IMR-90 (cell line): Measurements from ENCODE around the gene TNPO2. TPM values are rescaled to one million over a fixed set of nuclear protein-coding genes. Genes with fewer than 3 reads are reported as not detected.

ENCODE experiments used
- ATAC-seq: fragments of 200-7000 bp; cut with Tn5 transposase; 2 replicates; pipeline ENCODE4 v1.9.1; 2020; ENCODE audit warnings: low read depth, mild to moderate bottlenecking, moderate library complexity
- BruUV-seq: library from RNA; stranded (reverse); fragments of 400-500 nt; replicated peaks from 2 replicates; lab custom pipeline; 2021; lab: Mats Ljungman, UMichigan
- CTCF ChIA-PET: fragments of 300-600 bp; formaldehyde crosslinking; extraction: SDS; loops from one replicate; lab custom pipeline; 2021; ENCODE audit warnings: antibody characterized with exemption; lab: Yijun Ruan, JAX
- POLR2A ChIA-PET: fragments of 300-600 bp; sonication (Branson Sonifier 250); formaldehyde crosslinking; loops from one replicate; lab custom pipeline; 2022; ENCODE audit warnings: antibody characterized with exemption; ENCODE audit not compliant: unreplicated experiment; lab: Charles Lee
- DNase-seq: peaks from one replicate; pipeline ENCODE4 v3.0.0; 2013
- H2AFZ ChIP-seq: replicated peaks from 2 replicates; pipeline ENCODE3; 2013; ENCODE audit warnings: low read length, mild to moderate bottlenecking; ENCODE audit not compliant: poor library complexity
- H2AK5ac ChIP-seq: 2 replicates; pipeline ENCODE4 v1.6.1; 2013; ENCODE audit warnings: low read depth, low read length, inconsistent platforms
- H2AK9ac ChIP-seq: replicated peaks from 2 replicates; pipeline ENCODE3; 2013; ENCODE audit warnings: mild to moderate bottlenecking, low read depth, low read length, moderate library complexity; ENCODE audit not compliant: poor library complexity
- H2BK120ac ChIP-seq: 2 replicates; pipeline ENCODE4 v1.6.1; 2013; ENCODE audit warnings: low read depth, low read length, inconsistent platforms
- H2BK15ac ChIP-seq: 3 replicates; pipeline ENCODE4 v1.6.1; 2013; ENCODE audit warnings: low read depth, low read length, inconsistent platforms
- H2BK20ac ChIP-seq: 2 replicates; pipeline ENCODE4 v1.6.1; 2013; ENCODE audit warnings: low read depth, mild to moderate bottlenecking, inconsistent platforms, low read length, moderate library complexity
- H2BK5ac ChIP-seq: 2 replicates; pipeline ENCODE4 v1.6.1; 2013; ENCODE audit warnings: mild to moderate bottlenecking, low read depth, low read length, inconsistent platforms; ENCODE audit not compliant: poor library complexity, severe bottlenecking
- H3K14ac ChIP-seq: replicated peaks from 2 replicates; pipeline ENCODE4 v1.6.1; 2013; ENCODE audit warnings: low read depth, low read length, inconsistent platforms
- H3K18ac ChIP-seq: 2 replicates; pipeline ENCODE4 v1.6.1; 2013; ENCODE audit warnings: low read depth, low read length, control low read depth
- H3K23ac ChIP-seq: 2 replicates; pipeline ENCODE4 v1.6.1; 2013; ENCODE audit warnings: low read depth, low read length, inconsistent platforms
- H3K27ac ChIP-seq: 2 replicates; pipeline ENCODE4 v1.5.1; 2013; ENCODE audit warnings: mild to moderate bottlenecking, control low read depth, low read length; ENCODE audit not compliant: insufficient read depth
- H3K27me3 ChIP-seq: 2 replicates; pipeline ENCODE4 v1.6.1; 2013; ENCODE audit warnings: low read length; ENCODE audit not compliant: control insufficient read depth, insufficient read depth
- H3K36me3 ChIP-seq: 2 replicates; pipeline ENCODE4 v1.6.1; 2013; ENCODE audit warnings: low read length, mixed read lengths; ENCODE audit not compliant: control insufficient read depth, insufficient read depth
- H3K4ac ChIP-seq: 2 replicates; pipeline ENCODE4 v1.6.1; 2013; ENCODE audit warnings: low read depth, low read length, inconsistent platforms
- H3K4me1 ChIP-seq: 2 replicates; pipeline ENCODE4 v1.6.1; 2013; ENCODE audit warnings: low read length, mixed read lengths; ENCODE audit not compliant: control insufficient read depth, insufficient read depth
- H3K4me2 ChIP-seq: 2 replicates; pipeline ENCODE4 v1.6.1; 2013; ENCODE audit warnings: low read depth, mild to moderate bottlenecking, control low read depth, low read length, moderate library complexity
- H3K4me3 ChIP-seq: 2 replicates; pipeline ENCODE4 v1.5.1; 2013; ENCODE audit warnings: low read depth, mild to moderate bottlenecking, control low read depth, low read length, moderate library complexity; ENCODE audit not compliant: insufficient read depth
- H3K56ac ChIP-seq: 2 replicates; pipeline ENCODE4 v1.6.1; 2013; ENCODE audit warnings: low read length, inconsistent platforms; ENCODE audit not compliant: insufficient read depth; ENCODE audit errors: extremely low read depth
- H3K79me1 ChIP-seq, 2 experiments: 2 replicates each; pipeline ENCODE4 v1.6.1; 2013; ENCODE audit warnings: low read length in 2 of 2, inconsistent platforms in 1 of 2, low read depth in 1 of 2
- H3K9ac ChIP-seq: 2 replicates; pipeline ENCODE4 v1.6.1; 2013; ENCODE audit warnings: low read depth, low read length, control low read depth
- H3K9me1 ChIP-seq: 2 replicates; pipeline ENCODE4 v1.6.1; 2013; ENCODE audit warnings: low read length, inconsistent platforms; ENCODE audit not compliant: insufficient read depth
- H3K9me3 ChIP-seq: 2 replicates; pipeline ENCODE4 v1.6.1; 2013; ENCODE audit warnings: low read length; ENCODE audit not compliant: control insufficient read depth, insufficient read depth
- H4K20me1 ChIP-seq: 2 replicates; pipeline ENCODE4 v1.6.1; 2013; ENCODE audit warnings: low read length, inconsistent platforms; ENCODE audit not compliant: insufficient read depth
- H4K5ac ChIP-seq: 2 replicates; pipeline ENCODE4 v1.6.1; 2013; ENCODE audit warnings: mild to moderate bottlenecking, low read depth, low read length, control low read depth
- H4K8ac ChIP-seq, 2 experiments: 2 replicates each; pipeline ENCODE4 v1.6.1; 2013; ENCODE audit warnings: low read depth in 2 of 2, low read length in 2 of 2, control low read depth in 1 of 2, inconsistent platforms in 1 of 2
- H4K91ac ChIP-seq: 2 replicates; pipeline ENCODE4 v1.6.1; 2013; ENCODE audit warnings: low read depth, low read length, inconsistent platforms; ENCODE audit not compliant: insufficient read depth
- BHLHE40 ChIP-seq: fragments of 150-350 bp; IDR thresholded peaks from 2 replicates; pipeline ENCODE4 v1.6.1; 2016; ENCODE audit warnings: mild to moderate bottlenecking, low read depth, low read length
- CEBPB ChIP-seq: IDR thresholded peaks from 2 replicates; pipeline ENCODE4 v1.6.1; 2012; ENCODE audit warnings: low read depth, low read length, improper control_type of control experiment
- CHD1 ChIP-seq: IDR thresholded peaks from 2 replicates; pipeline ENCODE4 v1.6.1; 2012; ENCODE audit warnings: low read depth, low read length, improper control_type of control experiment
- CTCF ChIP-seq: conservative IDR thresholded peaks from 2 replicates; pipeline ENCODE4 v1.5.1; 2012; ENCODE audit warnings: mild to moderate bottlenecking, low read depth, low read length, improper control_type of control experiment
- ELK1 ChIP-seq: fragments of 150-350 bp; IDR thresholded peaks from 2 replicates; pipeline ENCODE4 v1.6.1; 2016; ENCODE audit warnings: low read depth, mild to moderate bottlenecking, low read length, moderate library complexity, borderline replicate concordance
- FOS ChIP-seq: fragments of 150-350 bp; IDR thresholded peaks from 2 replicates; pipeline ENCODE4 v1.6.1; 2016; ENCODE audit warnings: low read depth, low read length
- MAFK ChIP-seq: IDR thresholded peaks from 2 replicates; pipeline ENCODE4 v1.6.1; 2012; ENCODE audit warnings: low read depth, low read length, improper control_type of control experiment
- MAZ ChIP-seq: IDR thresholded peaks from 2 replicates; pipeline ENCODE4 v1.6.1; 2012; ENCODE audit warnings: low read depth, mild to moderate bottlenecking, low read length, improper control_type of control experiment, moderate library complexity, borderline replicate concordance
- MXI1 ChIP-seq: IDR thresholded peaks from 2 replicates; pipeline ENCODE4 v1.6.1; 2012; ENCODE audit warnings: low read depth, mild to moderate bottlenecking, low read length, moderate library complexity, borderline replicate concordance
- NFE2L2 ChIP-seq: fragments of 150-350 bp; IDR thresholded peaks from 2 replicates; pipeline ENCODE4 v1.6.1; 2016; ENCODE audit warnings: low read depth, mild to moderate bottlenecking, low read length
- POLR2A ChIP-seq: IDR thresholded peaks from 2 replicates; pipeline ENCODE4 v1.6.1; 2012; ENCODE audit warnings: mild to moderate bottlenecking, low read depth, low read length
- RAD21 ChIP-seq: IDR thresholded peaks from 2 replicates; pipeline ENCODE4 v1.6.1; 2012; ENCODE audit warnings: low read length, improper control_type of control experiment
- RCOR1 ChIP-seq: IDR thresholded peaks from 2 replicates; pipeline ENCODE4 v1.6.1; 2012; ENCODE audit warnings: mild to moderate bottlenecking, low read length, improper control_type of control experiment; ENCODE audit not compliant: insufficient replicate concordance
- RFX5 ChIP-seq: IDR thresholded peaks from 2 replicates; pipeline ENCODE4 v1.8.0; 2012; ENCODE audit warnings: low read depth, mild to moderate bottlenecking, low read length, moderate library complexity
- SMC3 ChIP-seq: fragments of 150-350 bp; IDR thresholded peaks from 2 replicates; pipeline ENCODE4 v1.6.1; 2016; ENCODE audit warnings: low read depth, mild to moderate bottlenecking, antibody characterized with exemption, low read length, moderate library complexity
- USF2 ChIP-seq: fragments of 150-350 bp; IDR thresholded peaks from 2 replicates; pipeline ENCODE4 v1.6.1; 2017; ENCODE audit warnings: mild to moderate bottlenecking, antibody characterized with exemption, low read length, low read depth
- WGBS, 2 experiments: methylation state at CpG; one replicate each; pipeline versions ENCODE4 v1.1.5 to v1.1.7; 2013; ENCODE audit warnings: missing lambda C conversion rate in 2 of 2; ENCODE audit not compliant: insufficient read length in 1 of 2; ENCODE audit errors: extremely low coverage in 2 of 2; 5-methylcytosine and 5-hydroxymethylcytosine counted together
- dilution Hi-C: fragments of 300-500 bp; cut with HindIII; formaldehyde crosslinking; loops from one replicate; pipeline ENCODE4 v1.14.3; 2018; ENCODE audit warnings: low sequenced_read_pairs; ENCODE audit not compliant: unreplicated experiment
- in situ Hi-C: fragments of 300-500 bp; cut with MboI; formaldehyde crosslinking; loops from 3 replicates; pipeline ENCODE4 v1.14.3; 2019; ENCODE audit warnings: low sequenced_read_pairs, inconsistent platforms, mixed read lengths
- intact Hi-C: fragments of 100-400 bp; cut with micrococcal nuclease; formaldehyde crosslinking; loops from 2 replicates; pipeline ENCODE4 v1.10.0; 2022
- polyA plus RNA-seq, 3 experiments: library from polyadenylated mRNA; depleted of rRNA; stranded (reverse); fragments of >200 nt; gene quantifications; 2 replicates each; pipeline ENCODE4 v1.2.3, GENCODE V29; 2012; ENCODE audit warnings: low replicate concordance in 1 of 3
- total RNA-seq: library from RNA; depleted of rRNA; stranded (reverse); fragments of >200 nt; gene quantifications from 2 replicates; pipeline ENCODE4 v1.2.3, GENCODE V29; 2012

Gene TNPO2
- total and polyA plus RNA-seq, 2 of the 4 experiments (the other 2 are of a cell fraction): 36.0 to 77.2 TPM

GRCh38 chr19:12748489-12748888 is 24.8 kb upstream of the TNPO2 start:
- TF ChIP-seq CTCF (no peak), POLR2A (no peak), FOS (no peak), MAFK (no peak), RFX5 (no peak), NFE2L2 (no peak), RAD21 (no peak), MAZ (no peak), ELK1 (no peak), USF2 (no peak), CEBPB (no peak), BHLHE40 (no peak), MXI1 (no peak), SMC3 (no peak), RCOR1 (no peak), CHD1 (no peak)
- DNase-seq (no peak), ATAC-seq (no peak)
- H3K9ac ChIP-seq: no peak overlapping the region
- H3K18ac ChIP-seq: no peak overlapping the region
- H3K56ac ChIP-seq: no peak overlapping the region
- intact Hi-C loops: no loop called here
- no peak overlapping the region for H2BK120ac ChIP-seq
- H2BK15ac ChIP-seq: no peak overlapping the region
- no peak overlapping the region for H2AK9ac ChIP-seq
- H3K27me3 ChIP-seq: peaks cover 24% of the 10 kb centered on the region
- no peak overlapping the region for H4K5ac ChIP-seq
- H3K4me1 ChIP-seq: peaks cover 3% of the 10 kb centered on the region; the same call in 1 of the 2 replicates
- no peak overlapping the region for H4K8ac ChIP-seq
- H2BK20ac ChIP-seq: no peak overlapping the region
- no peak overlapping the region for H2AFZ ChIP-seq
- no peak overlapping the region for H3K4ac ChIP-seq
- no peak overlapping the region for H2AK5ac ChIP-seq
- peaks cover 29% of the 10 kb centered on the region for H3K36me3 ChIP-seq
- H3K9me3 ChIP-seq: peaks cover 5% of the 10 kb centered on the region; the same call in 1 of the 2 replicates
- no TSS peak for BruUV-seq
- H3K4me3 ChIP-seq: no peak overlapping the region
- no peaks in the 10 kb centered on the region for H4K20me1 ChIP-seq
- no peak overlapping the region for H3K4me2 ChIP-seq
- ChIA-PET POLR2A (no interaction called here), CTCF (no interaction called here)
- dilution Hi-C loops: no loop called here
- no peak overlapping the region for H2BK5ac ChIP-seq
- no peaks in the 10 kb centered on the region for H3K9me1 ChIP-seq
- no peak overlapping the region for H4K91ac ChIP-seq
- H3K79me1 ChIP-seq: peaks cover 0 to 5% of the 10 kb centered on the region in 2 experiments; a peak in 1 of 4 replicates
- in situ Hi-C loops: no loop called here
- H3K27ac ChIP-seq: no peak overlapping the region
- no peak overlapping the region for H3K23ac ChIP-seq
- no CpG with 5 or more reads among the region's 6 CpGs for WGBS, 2 experiments
- H3K14ac ChIP-seq: no peak overlapping the region
